Measurements from ENCODE around the gene HNF4A.

Gene HNF4A

GRCh38 chr20:44457016-44457415 is 101.5 kb downstream of the HNF4A start:
- TF ChIP-seq CTCF (IDR thresholded peaks at IDR 0.05; ENCODE audit: poor library complexity, severe bottlenecking): no peak
- Histone ChIP-seq H3K4me1 (ENCODE audit: insufficient read depth, poor library complexity, severe bottlenecking) (no peaks in the 10 kb centered on the region), H3K27ac (ENCODE audit: poor library complexity, severe bottlenecking) (no peak overlapping the region), H3K4me3 (ENCODE audit: severe bottlenecking) (no peak overlapping the region), H3K36me3 (ENCODE audit: low read depth) (no peaks in the 10 kb centered on the region), H3K27me3 (ENCODE audit: insufficient read depth, poor library complexity, severe bottlenecking) (no peaks in the 10 kb centered on the region), H3K9me3 (ENCODE audit: severe bottlenecking) (no peaks in the 10 kb centered on the region)
- ATAC-seq (ENCODE audit: low read depth) (no peak), DNase-seq (ENCODE audit: low spot score) (no peak)

DNA sequence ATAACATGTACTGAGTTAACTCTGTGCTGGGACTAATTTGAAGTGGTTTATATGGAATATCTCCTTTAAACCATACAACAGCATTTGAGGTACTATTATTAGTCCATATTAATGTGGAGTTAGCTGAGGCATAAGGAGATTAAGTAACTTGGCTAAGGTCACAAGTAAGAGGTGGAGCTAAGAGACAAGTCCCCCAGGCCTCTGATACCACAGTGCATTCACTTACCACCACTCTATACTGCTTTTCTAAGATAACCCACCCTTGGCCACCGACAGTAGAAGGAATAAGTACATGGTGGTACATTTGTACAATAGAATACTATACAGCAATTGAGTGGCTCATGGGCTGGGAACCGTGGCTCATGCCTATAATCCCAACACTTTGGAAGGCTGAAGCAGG is 103.8 kb downstream of the HNF4A start:
- no peak for TF ChIP-seq CTCF (IDR thresholded peaks at IDR 0.05; ENCODE audit: poor library complexity, severe bottlenecking)
- H3K4me3 ChIP-seq (ENCODE audit: severe bottlenecking): no peak overlapping the region
- H3K27ac ChIP-seq (ENCODE audit: poor library complexity, severe bottlenecking): no peak overlapping the region
- H3K27me3 ChIP-seq (ENCODE audit: insufficient read depth, poor library complexity, severe bottlenecking): no peaks in the 10 kb centered on the region
- ATAC-seq (ENCODE audit: low read depth) (no peak), DNase-seq (ENCODE audit: low spot score) (no peak)
- H3K36me3 ChIP-seq (ENCODE audit: low read depth): no peaks in the 10 kb centered on the region
- H3K9me3 ChIP-seq (ENCODE audit: severe bottlenecking): no peaks in the 10 kb centered on the region
- no peaks in the 10 kb centered on the region for H3K4me1 ChIP-seq (ENCODE audit: insufficient read depth, poor library complexity, severe bottlenecking)

DNA sequence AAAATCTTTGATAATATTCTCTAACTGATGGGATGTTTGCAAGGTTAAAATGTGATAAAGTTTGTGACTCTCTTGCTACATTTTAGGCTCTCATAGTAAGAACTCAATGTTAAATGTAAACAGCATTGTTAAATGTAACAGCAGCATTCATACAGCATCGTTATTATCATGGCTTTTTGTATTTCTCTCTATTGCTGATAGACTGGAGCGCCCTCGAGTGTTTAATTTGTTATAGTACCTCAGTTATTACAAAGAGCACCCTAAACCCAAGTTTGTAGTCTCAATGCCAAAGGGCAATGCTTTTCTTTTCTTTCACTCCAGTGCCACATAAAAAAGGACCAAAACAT is 105.3 kb downstream of the HNF4A start:
- peak; percentile 99 for TF ChIP-seq CTCF (IDR thresholded peaks at IDR 0.05; ENCODE audit: poor library complexity, severe bottlenecking)
- Histone ChIP-seq H3K36me3 (ENCODE audit: low read depth) (no peaks in the 10 kb centered on the region), H3K27ac (ENCODE audit: poor library complexity, severe bottlenecking) (no peak overlapping the region), H3K4me3 (ENCODE audit: severe bottlenecking) (no peak overlapping the region), H3K27me3 (ENCODE audit: insufficient read depth, poor library complexity, severe bottlenecking) (no peaks in the 10 kb centered on the region), H3K4me1 (ENCODE audit: insufficient read depth, poor library complexity, severe bottlenecking) (no peaks in the 10 kb centered on the region), H3K9me3 (ENCODE audit: severe bottlenecking) (no peaks in the 10 kb centered on the region)
- ATAC-seq (ENCODE audit: low read depth): peak; percentile 75
- DNase-seq (ENCODE audit: low spot score): no peak

DNA sequence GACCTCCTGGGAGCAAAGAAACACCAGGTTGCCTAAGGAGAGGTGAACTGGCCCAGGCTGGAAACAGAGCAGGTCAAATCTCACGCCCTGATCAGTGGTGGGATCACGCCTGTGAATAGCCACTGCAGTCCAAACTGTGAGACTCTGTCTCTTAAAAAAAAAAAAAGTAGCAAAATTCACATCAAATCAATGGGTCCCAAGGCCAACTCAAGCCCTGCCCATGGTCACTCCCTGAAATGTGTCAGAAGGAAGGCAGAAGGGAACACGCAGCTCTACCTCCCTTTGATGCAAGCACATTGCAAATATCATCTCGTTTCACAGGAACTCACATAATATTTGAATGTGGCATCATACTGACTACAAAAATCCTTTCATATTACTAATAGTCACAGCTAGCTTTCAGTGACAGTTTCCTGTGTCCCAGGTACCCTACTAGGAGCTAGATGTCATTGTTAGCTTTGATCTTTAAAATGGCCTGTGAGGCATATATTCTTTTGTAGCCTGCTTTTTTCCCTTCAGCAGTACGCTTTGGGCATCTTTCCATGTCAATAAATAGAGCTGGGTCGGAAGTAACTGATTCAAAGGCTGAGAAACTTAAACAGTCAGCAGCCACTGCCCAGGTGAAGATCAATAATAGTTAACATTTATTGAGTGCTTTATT is 105.8 kb downstream of the HNF4A start:
- Histone ChIP-seq H3K36me3 (ENCODE audit: low read depth) (no peaks in the 10 kb centered on the region), H3K9me3 (ENCODE audit: severe bottlenecking) (no peaks in the 10 kb centered on the region), H3K4me3 (ENCODE audit: severe bottlenecking) (no peak overlapping the region), H3K27me3 (ENCODE audit: insufficient read depth, poor library complexity, severe bottlenecking) (no peaks in the 10 kb centered on the region), H3K4me1 (ENCODE audit: insufficient read depth, poor library complexity, severe bottlenecking) (no peaks in the 10 kb centered on the region), H3K27ac (ENCODE audit: poor library complexity, severe bottlenecking) (no peak overlapping the region)
- DNase-seq (ENCODE audit: low spot score): no peak
- ATAC-seq (ENCODE audit: low read depth): no peak
- TF ChIP-seq CTCF (IDR thresholded peaks at IDR 0.05; ENCODE audit: poor library complexity, severe bottlenecking): peak; percentile 90

DNA sequence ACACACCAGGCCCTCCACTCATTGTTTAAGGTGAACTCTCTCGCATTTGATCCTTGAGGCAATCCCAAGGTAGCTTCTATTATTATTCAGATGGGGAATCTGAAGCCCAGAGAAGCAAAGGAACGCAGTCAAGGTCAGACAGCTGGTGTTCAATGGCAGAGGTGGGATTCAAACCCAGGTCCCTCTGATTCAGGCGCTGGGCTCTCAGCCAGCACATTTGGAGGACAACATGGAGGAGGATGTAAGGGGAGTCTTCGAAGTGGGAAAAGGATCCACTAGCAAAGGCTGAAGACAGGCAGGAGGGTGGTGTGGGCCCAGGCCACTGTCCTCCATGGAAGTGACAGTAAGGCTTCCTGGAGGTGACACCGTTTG is 106.3 kb downstream of the HNF4A start:
- no peaks in the 10 kb centered on the region for H3K36me3 ChIP-seq (ENCODE audit: low read depth)
- H3K27me3 ChIP-seq (ENCODE audit: insufficient read depth, poor library complexity, severe bottlenecking): no peaks in the 10 kb centered on the region
- TF ChIP-seq CTCF (IDR thresholded peaks at IDR 0.05; ENCODE audit: poor library complexity, severe bottlenecking): no peak
- H3K9me3 ChIP-seq (ENCODE audit: severe bottlenecking): no peaks in the 10 kb centered on the region
- no peaks in the 10 kb centered on the region for H3K4me1 ChIP-seq (ENCODE audit: insufficient read depth, poor library complexity, severe bottlenecking)
- no peak overlapping the region for H3K27ac ChIP-seq (ENCODE audit: poor library complexity, severe bottlenecking)
- DNase-seq (ENCODE audit: low spot score) (no peak), ATAC-seq (ENCODE audit: low read depth) (no peak)
- no peak overlapping the region for H3K4me3 ChIP-seq (ENCODE audit: severe bottlenecking)
